Measurements from ENCODE around the gene RNASE9. TPM values are rescaled to one million over a fixed set of nuclear protein-coding genes. Genes with fewer than 3 reads are reported as not detected.
"Not testable (repeated sequence)": the region's sequence is repeated elsewhere in the genome, so short reads cannot be mapped to it uniquely, and the experiment has no call there.

The RNASE9 gene
- total RNA-seq, 1 experiment from 2014 or later = not detected

- no peaks in the 10 kb centered on the region for H3K36me3 Mint-ChIP-seq (ENCODE audit: insufficient read depth, unreplicated experiment)
- DNase-seq = no peak
- H3K9me3 Mint-ChIP-seq (ENCODE audit: low read depth, unreplicated experiment) = no peaks in the 10 kb centered on the region
- no peak for TF ChIP-seq CTCF (IDR thresholded peaks at IDR 0.05; ENCODE audit: unreplicated experiment)
- no peaks in the 10 kb centered on the region for H3K4me1 Mint-ChIP-seq (ENCODE audit: low read depth, unreplicated experiment)
- H3K4me3 Mint-ChIP-seq (ENCODE audit: low read depth, unreplicated experiment) = no peak overlapping the region
- intact Hi-C loops (cut with micrococcal nuclease; ENCODE audit: unreplicated experiment) = no loop called here
- no peak overlapping the region for H3K27ac Mint-ChIP-seq (ENCODE audit: unreplicated experiment)
- H3K27me3 Mint-ChIP-seq (ENCODE audit: unreplicated experiment) = peaks cover 18% of the 10 kb centered on the region
- CTCF ChIA-PET = no interaction called here
- BruUV-seq (replicated peaks) = no TSS peak
Measured at GRCh38 chr14:20580242-20580641, 19.4 kb upstream of the RNASE9 start.

GRCh38 chr14:20578784-20579502 is 18.1 kb upstream of the RNASE9 start:
- Mint-ChIP-seq H3K4me1 (ENCODE audit: low read depth, unreplicated experiment) (no peaks in the 10 kb centered on the region), H3K9me3 (ENCODE audit: low read depth, unreplicated experiment) (no peaks in the 10 kb centered on the region), H3K4me3 (ENCODE audit: low read depth, unreplicated experiment) (no peak overlapping the region), H3K27me3 (ENCODE audit: unreplicated experiment) (peaks cover 17% of the 10 kb centered on the region), H3K36me3 (ENCODE audit: insufficient read depth, unreplicated experiment) (no peaks in the 10 kb centered on the region), H3K27ac (ENCODE audit: unreplicated experiment) (no peak overlapping the region)
- TF ChIP-seq CTCF (IDR thresholded peaks at IDR 0.05; ENCODE audit: unreplicated experiment) = no peak
- intact Hi-C loops (cut with micrococcal nuclease; ENCODE audit: unreplicated experiment) = no loop called here
- CTCF ChIA-PET = no interaction called here
- no peak for DNase-seq
- no TSS peak for BruUV-seq (replicated peaks)

- H3K4me1 Mint-ChIP-seq (ENCODE audit: low read depth, unreplicated experiment) = no peaks in the 10 kb centered on the region
- DNase-seq = no peak
- no TSS peak for BruUV-seq (replicated peaks)
- H3K4me3 Mint-ChIP-seq (ENCODE audit: low read depth, unreplicated experiment) = no peak overlapping the region
- no peaks in the 10 kb centered on the region for H3K36me3 Mint-ChIP-seq (ENCODE audit: insufficient read depth, unreplicated experiment)
- TF ChIP-seq CTCF (IDR thresholded peaks at IDR 0.05; ENCODE audit: unreplicated experiment) = no peak
- peaks cover 13% of the 10 kb centered on the region for H3K27me3 Mint-ChIP-seq (ENCODE audit: unreplicated experiment)
- no peak overlapping the region for H3K27ac Mint-ChIP-seq (ENCODE audit: unreplicated experiment)
- CTCF ChIA-PET = no interaction called here
- H3K9me3 Mint-ChIP-seq (ENCODE audit: low read depth, unreplicated experiment) = no peaks in the 10 kb centered on the region
- intact Hi-C loops (cut with micrococcal nuclease; ENCODE audit: unreplicated experiment) = no loop called here
Measured at GRCh38 chr14:20578325-20578724, 17.5 kb upstream of the RNASE9 start.

- H3K36me3 Mint-ChIP-seq (ENCODE audit: insufficient read depth, unreplicated experiment); intact Hi-C loops (cut with micrococcal nuclease; ENCODE audit: unreplicated experiment); BruUV-seq (replicated peaks); DNase-seq; CTCF ChIA-PET; H3K9me3 Mint-ChIP-seq (ENCODE audit: low read depth, unreplicated experiment); H3K4me1 Mint-ChIP-seq (ENCODE audit: low read depth, unreplicated experiment); H3K4me3 Mint-ChIP-seq (ENCODE audit: low read depth, unreplicated experiment); H3K27ac Mint-ChIP-seq (ENCODE audit: unreplicated experiment): not testable (repeated sequence)
- H3K27me3 Mint-ChIP-seq (ENCODE audit: unreplicated experiment) = peaks cover 13% of the 10 kb centered on the region
Measured at GRCh38 chr14:20572382-20572990, 11.6 kb upstream of the RNASE9 start.

GRCh38 chr14:20570720-20571119 is 9.9 kb upstream of the RNASE9 start:
- H3K4me1 Mint-ChIP-seq (ENCODE audit: low read depth, unreplicated experiment); H3K27ac Mint-ChIP-seq (ENCODE audit: unreplicated experiment); H3K4me3 Mint-ChIP-seq (ENCODE audit: low read depth, unreplicated experiment); intact Hi-C loops (cut with micrococcal nuclease; ENCODE audit: unreplicated experiment); CTCF ChIA-PET; H3K36me3 Mint-ChIP-seq (ENCODE audit: insufficient read depth, unreplicated experiment); BruUV-seq (replicated peaks); H3K9me3 Mint-ChIP-seq (ENCODE audit: low read depth, unreplicated experiment); DNase-seq: not testable (repeated sequence)
- peaks cover 21% of the 10 kb centered on the region for H3K27me3 Mint-ChIP-seq (ENCODE audit: unreplicated experiment)

- H3K36me3 Mint-ChIP-seq (ENCODE audit: insufficient read depth, unreplicated experiment); H3K4me1 Mint-ChIP-seq (ENCODE audit: low read depth, unreplicated experiment); BruUV-seq (replicated peaks); CTCF ChIA-PET; DNase-seq; H3K27ac Mint-ChIP-seq (ENCODE audit: unreplicated experiment); H3K9me3 Mint-ChIP-seq (ENCODE audit: low read depth, unreplicated experiment); intact Hi-C loops (cut with micrococcal nuclease; ENCODE audit: unreplicated experiment); H3K4me3 Mint-ChIP-seq (ENCODE audit: low read depth, unreplicated experiment): not testable (repeated sequence)
- H3K27me3 Mint-ChIP-seq (ENCODE audit: unreplicated experiment) = peaks cover 23% of the 10 kb centered on the region
Measured at GRCh38 chr14:20569865-20570264, 9.0 kb upstream of the RNASE9 start.

Data from Calu3 (cell line).